Brain microvascular endothelial cell (primary cell): Measurements from ENCODE around the gene CLCA2.

Source experiments
- DNase-seq: peaks from one replicate; pipeline ENCODE4 v3.0.0-alpha.2; 2020
- H3K27ac ChIP-seq: fragments of 250-450 bp; sonication (Bioruptor Pico); 2 replicates; pipeline ENCODE4 v1.5.1; 2020; ENCODE audit warnings: mild to moderate bottlenecking, moderate library complexity
- H3K27me3 ChIP-seq: fragments of 250-450 bp; sonication (Bioruptor Pico); replicated peaks from 2 replicates; pipeline ENCODE4 v1.5.1; 2020; ENCODE audit warnings: mild to moderate bottlenecking
- H3K36me3 ChIP-seq: fragments of 250-450 bp; sonication (Bioruptor Pico); replicated peaks from 2 replicates; pipeline ENCODE4 v1.5.1; 2020; ENCODE audit warnings: mild to moderate bottlenecking
- H3K4me3 ChIP-seq: 2 replicates; pipeline ENCODE4 v1.5.1; 2011; ENCODE audit warnings: low read depth, mild to moderate bottlenecking, control low read depth, low read length, moderate library complexity
- CTCF ChIP-seq: IDR thresholded peaks from 2 replicates; pipeline ENCODE4 v1.5.1; 2011; ENCODE audit warnings: low read depth, mild to moderate bottlenecking, moderate library complexity, low read length, control low read depth, inconsistent platforms; ENCODE audit errors: missing control alignments
- in situ Hi-C: cut with HindIII; loops from 2 replicates; pipeline ENCODE4 v1.10.0; 2017; ENCODE audit warnings: low sequenced_read_pairs, low pct_ligation_motif_present

Gene CLCA2

DNA sequence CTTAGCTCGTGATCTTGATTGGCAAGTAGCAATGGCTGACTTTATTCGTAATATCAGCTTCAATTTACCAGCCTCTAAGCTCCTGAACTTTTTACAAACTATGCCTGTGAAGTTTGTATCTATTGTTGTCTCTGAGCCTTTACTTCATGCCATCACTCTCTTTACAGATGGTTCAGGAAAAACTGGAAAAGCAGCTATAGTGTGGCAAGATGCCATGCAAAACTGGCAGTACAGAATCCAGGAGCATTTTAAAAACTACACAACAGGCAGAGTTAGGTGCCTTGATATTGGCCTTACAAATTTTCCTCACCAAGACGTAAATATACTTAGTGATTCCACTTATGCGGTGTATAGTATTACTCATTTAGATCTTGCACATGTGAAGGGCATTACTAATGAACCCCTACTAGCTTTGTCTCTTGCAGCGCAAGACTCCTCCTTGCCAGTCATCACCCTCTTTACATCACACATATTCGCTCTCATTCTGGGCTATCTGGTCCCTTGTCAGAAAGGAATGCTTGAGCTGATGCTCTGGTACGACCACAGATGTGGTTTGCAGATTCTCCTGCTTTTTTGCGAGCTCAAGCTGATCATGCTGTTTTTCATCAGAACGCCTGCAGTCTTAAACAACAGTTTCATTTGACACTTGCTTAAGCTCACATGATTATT is 81.1 kb downstream of the CLCA2 start:
- no peak for DNase-seq
- TF ChIP-seq CTCF = no peak
- no peaks in the 10 kb centered on the region for H3K27me3 ChIP-seq
- in situ Hi-C loops = no loop called here
- H3K36me3 ChIP-seq = no peaks in the 10 kb centered on the region
- no peak overlapping the region for H3K4me3 ChIP-seq
- H3K27ac ChIP-seq = no peak overlapping the region

DNA sequence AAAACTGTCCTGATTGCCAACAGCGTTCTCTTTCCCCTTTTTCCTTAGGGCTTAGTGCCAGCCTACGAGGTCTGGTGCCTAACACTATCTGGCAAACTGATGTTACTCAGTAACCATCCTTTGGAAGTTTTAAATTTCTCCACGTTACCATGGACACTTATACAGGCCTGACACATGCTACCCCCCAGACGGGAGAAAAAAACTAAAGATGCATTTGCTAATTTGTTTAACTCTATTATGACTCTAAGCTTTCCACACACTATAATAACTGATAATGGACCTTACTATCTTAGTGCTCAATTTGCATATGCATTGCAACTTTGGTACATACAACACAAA is 81.6 kb downstream of the CLCA2 start:
- Histone ChIP-seq H3K4me3 (no peak overlapping the region), H3K36me3 (no peaks in the 10 kb centered on the region), H3K27ac (no peak overlapping the region), H3K27me3 (no peaks in the 10 kb centered on the region)
- no peak for DNase-seq
- in situ Hi-C loops = no loop called here
- no peak for TF ChIP-seq CTCF
